HG02798 (cell line): ENCODE measurements around the gene TNFAIP3.

ENCODE experiments used
- ATAC-seq: cut with Tn5 transposase; IDR thresholded peaks from one replicate; pipeline ENCODE4 v1.9.1; 2021; ENCODE audit warnings: mild to moderate bottlenecking; ENCODE audit not compliant: unreplicated experiment, poor library complexity

TNFAIP3 gene

DNA sequence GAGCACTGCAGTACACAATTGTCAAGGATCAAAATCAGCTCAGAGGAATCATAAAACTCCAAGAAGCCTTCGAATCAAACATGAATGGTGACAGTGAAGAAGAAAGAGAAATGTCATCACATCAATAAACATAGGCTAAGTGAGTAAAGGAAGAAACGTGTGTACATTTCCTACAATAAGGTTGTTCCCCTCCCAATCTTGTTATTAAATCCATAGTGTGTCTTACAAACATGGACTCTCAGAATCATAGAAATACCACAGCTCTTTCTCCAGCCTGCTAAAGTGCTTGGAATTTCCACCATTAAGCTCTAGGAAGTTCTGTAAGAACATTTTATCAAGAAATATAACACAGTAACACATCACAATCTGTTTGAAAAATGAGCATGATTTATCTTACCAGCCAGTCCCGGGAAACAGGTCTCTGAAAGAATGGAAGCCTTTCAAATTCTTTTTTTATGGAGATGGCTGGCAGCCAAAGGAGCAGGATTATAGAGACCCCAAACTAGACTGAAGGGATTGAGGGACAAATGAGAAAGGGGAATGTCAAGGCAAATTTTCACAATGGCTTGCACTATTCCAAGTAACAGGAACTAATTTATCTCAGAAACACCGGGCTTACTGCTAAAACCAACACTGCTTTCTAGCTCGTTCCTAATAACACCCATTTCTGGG, 4.5 kb upstream of the TNFAIP3 start:
- no peak for ATAC-seq

DNA sequence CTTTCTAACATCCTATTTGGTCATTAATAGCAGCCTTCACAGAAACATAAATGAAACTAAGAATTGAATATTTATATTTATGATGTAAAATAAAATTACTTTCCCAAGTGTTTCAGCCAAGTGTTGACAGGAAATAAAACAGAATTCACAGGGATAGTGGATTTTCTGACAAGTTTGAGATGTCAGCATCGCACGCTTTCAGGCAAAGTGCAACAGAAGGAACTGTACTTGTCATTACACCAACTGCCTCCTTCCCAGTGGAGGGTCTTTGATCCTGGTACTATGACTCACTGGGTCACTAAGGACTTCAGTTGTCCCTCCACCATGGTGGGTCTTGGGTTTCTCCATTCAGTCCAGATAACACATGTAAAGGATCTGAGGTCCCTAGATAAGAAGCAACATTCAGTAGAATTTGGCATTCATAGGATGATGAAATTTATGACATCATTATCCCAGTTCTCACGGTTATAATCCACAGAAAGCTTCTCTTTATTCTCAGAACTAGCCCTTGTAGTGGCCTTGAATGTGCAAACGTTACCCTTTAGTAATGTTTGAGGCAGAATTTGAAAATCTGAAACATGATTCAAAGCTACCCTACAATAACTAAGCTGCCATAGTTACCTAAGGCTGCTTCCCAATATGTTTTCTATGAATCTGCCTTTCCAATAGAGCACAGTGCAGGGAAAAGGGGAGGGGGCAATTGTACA, 3.8 kb upstream of the TNFAIP3 start:
- no peak for ATAC-seq

GRCh38 chr6:137864812-137865508, 2.1 kb upstream of the TNFAIP3 start:
- ATAC-seq: no peak

DNA sequence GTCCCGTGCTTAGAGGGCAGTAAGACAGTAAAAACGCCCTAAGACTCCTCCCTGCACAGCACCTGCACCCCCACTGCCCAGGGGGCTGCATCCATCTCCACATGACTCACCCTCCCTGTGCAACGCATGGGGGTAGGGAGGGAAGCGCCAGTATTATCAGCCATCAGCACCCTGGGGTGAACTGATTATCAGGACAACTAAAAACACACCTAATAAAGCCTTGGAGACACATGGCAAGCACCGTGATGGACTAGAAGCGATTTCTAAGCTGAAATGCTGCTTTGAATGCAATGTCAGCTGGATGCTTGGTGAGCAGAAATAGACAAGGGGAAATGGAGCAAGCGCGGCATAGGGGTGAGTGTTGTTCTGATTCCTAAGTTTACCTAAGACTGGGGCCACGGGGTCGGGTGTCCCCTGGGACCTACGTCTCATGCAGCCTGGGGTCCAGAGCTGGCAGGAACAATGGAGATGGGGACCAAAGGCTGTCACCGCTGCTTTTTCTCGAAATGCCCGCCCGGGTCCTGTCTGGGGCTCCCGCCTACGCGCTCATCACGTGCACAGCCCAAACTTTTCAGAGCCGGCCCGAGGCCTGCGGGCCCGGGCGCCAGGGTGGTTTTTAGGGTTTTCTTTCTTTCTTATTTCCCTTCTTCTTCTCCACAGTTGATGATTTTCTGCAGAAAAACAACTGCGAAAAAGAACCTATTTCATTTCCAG, 702 bp upstream of the TNFAIP3 start:
- peak; percentile 27 for ATAC-seq

DNA sequence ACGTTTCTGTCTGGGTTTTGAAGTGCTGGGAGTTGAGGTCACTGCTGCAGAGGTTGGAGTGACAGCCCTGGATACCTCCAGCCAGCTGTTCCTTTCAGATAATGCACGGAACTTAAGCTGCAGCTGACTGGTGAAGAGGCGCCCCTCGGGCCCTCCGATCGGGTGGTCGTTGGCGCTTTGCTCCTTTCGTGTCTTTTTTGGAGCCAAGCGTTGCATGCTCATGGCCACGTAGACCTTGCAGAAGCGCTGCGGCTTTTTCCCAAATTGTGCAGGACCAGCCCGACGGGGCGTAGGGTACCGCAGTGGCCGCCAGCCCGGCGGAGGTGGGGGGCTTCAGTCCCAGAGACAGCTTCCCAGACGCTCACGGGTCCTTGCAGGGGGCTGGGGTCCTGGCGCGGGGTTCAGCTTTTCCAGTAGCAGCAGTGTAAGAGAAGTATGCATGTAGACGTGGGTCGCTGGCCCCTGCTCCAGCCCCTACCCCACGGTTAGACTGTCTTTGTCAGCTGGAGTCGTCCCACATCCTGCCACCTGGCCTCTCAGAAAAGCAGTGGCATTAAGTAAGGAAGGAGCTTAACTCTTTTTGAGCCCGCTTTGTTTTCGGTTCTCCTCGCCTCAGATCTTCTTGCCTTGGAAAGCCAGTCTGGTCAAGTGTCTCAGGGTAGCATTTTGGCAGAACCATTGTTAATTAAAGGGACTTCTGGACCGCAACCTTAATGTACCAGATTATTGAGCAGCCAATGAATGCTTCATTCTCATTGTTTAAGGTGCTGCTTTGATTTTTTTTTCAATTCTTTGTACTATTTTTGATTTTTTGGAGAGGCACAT, 838 bp downstream of the TNFAIP3 start:
- ATAC-seq: no peak

GRCh38 chr6:137868721-137869548, 1.9 kb downstream of the TNFAIP3 start:
- ATAC-seq: no peak

GRCh38 chr6:137869549-137870307, 2.7 kb downstream of the TNFAIP3 start:
- no peak for ATAC-seq

- no peak for ATAC-seq
These were observed 3.2 kb downstream of the TNFAIP3 start for GRCh38 chr6:137870308-137870644.

DNA sequence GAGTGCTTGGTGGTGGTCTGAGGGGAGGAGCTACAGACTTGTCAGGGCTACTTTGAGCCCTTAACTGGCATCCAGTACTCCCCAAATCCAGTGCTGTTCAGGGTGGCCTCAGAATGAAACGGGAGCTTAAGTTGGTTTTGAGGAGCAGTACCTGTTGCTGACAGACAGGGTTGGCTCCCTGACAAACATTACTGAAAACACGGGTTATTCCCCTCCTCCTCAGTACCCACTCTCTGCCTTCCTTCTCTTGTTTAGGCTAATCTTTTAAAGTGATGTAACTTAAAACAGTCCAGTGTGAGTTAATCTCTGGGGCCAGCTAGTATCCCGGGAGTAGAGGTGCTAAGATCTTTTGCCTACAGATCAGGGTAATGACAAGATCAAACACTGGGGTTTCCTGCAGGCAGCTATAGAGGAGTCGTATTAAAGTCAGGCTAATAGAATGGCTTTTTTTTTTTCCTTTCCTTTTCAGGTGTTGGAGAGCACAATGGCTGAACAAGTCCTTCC, 3.7 kb downstream of the TNFAIP3 start:
- peak; percentile 18 for ATAC-seq

- ATAC-seq: no peak
These were observed 4.2 kb downstream of the TNFAIP3 start for GRCh38 chr6:137871291-137871690.

DNA sequence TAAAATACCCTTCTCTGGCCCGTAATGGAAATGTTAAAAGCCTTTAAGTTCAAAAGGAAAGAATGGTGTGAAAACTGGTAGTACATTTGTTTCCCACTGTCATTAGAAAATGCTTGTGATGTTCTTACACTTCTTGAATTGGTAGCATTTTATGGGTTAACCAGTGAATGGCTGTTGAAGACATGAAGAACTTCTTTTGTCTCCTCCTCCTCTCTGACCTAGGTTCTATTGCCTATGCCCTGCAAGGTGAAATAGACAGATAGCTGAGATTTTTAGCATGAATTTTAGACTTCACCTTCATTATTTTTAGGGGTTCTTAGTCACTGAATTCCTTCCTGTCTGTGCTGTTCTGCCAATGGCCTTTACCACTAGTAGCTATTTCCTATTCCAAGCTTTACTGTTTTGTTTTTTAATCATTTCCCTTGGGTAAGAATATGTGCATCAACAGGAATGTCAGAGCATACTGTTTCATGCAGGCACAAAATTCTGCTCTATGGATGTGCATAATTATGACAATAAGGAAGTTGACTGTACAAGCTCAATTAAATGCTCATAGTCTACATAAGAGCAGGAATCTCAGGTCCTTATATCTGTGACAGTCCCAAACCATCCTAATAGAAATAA, 4.9 kb downstream of the TNFAIP3 start:
- ATAC-seq: no peak

GRCh38 chr6:137872581-137873115, 5.6 kb downstream of the TNFAIP3 start:
- no peak for ATAC-seq

- ATAC-seq: peak; percentile 46
These were observed 6.3 kb downstream of the TNFAIP3 start for GRCh38 chr6:137873273-137873762.

DNA sequence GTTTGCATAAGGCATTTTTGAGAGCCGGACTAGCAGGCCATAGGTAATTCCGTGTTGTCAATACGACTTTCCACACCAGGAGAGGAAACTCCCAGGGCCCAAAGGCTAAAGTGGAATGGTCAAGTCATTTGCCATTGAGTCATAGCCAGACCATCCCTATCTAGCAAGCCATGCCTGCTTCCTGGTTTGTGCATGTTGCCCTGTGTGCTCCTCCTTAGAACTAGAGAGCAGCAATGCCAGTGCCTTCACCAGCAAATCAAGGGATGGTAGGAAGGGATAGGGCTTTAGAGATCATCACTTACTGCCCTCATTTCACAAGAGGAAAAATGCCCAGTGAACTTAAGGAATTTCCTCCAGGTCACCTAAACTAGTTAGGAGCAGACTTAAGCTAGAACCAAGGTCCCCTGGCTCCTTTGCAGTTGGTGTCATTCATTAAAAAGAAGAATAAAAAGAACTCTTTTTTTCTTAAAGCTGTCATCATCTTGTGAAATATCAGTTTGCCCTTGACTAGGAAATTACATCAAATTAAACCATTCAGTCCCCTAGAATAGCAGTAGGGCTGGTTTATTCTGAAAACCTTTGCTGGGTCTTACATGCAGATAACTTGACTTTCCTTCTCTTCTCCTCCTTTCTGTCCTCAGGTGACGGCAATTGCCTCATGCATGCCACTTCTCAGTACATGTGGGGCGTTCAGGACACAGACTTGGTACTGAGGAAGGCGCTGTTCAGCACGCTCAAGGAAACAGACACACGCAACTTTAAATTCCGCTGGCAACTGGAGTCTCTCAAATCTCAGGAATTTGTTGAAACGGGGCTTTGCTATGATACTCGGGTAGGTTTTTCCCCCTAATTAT, 7.4 kb downstream of the TNFAIP3 start:
- no peak for ATAC-seq

DNA sequence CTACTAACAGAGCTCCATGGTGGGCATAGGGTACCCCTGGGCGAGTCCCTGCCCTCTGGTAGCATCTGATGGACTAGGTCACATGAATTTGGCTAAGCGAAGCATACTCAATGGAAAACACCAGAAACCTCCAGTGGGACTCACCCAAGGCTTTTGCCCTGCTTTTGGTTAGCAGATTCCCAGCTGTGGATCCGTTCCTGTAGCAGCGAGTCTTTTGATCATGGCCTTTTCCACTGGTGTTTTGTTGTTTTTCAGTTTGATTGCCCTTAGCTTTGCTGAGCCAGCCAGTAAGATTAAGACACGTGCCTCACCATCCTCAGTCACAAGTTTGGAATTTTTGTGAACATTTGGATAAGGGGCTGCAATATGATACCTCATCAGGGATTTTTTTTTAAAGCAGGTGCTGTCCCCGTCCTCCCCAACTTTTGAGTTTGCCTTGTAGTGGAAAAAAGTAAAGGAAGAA, 8.0 kb downstream of the TNFAIP3 start:
- ATAC-seq: no peak

- ATAC-seq: no peak
These were observed 8.5 kb downstream of the TNFAIP3 start for GRCh38 chr6:137875606-137876005.
